Smooth muscle cell (in vitro differentiated cells): ENCODE data around the gene TM2D1. TPM values are rescaled to one million over a fixed set of nuclear protein-coding genes. Genes with fewer than 3 reads are reported as not detected.
"Not testable (repeated sequence)": the region's sequence is repeated elsewhere in the genome, so short reads cannot be mapped to it uniquely, and the experiment has no call there.

Experiments
- DNase-seq: peaks from one replicate; lab custom pipeline; 2025; ENCODE audit not compliant: unreplicated experiment; lab: John Stamatoyannopoulos, UW
- H2AFZ ChIP-seq: fragments of 200-600 bp; sonication (generic); 2 replicates; pipeline ENCODE4 v1.6.0; 2016; ENCODE audit warnings: antibody characterized with exemption, low read depth, mild to moderate bottlenecking
- H3F3A ChIP-seq: fragments of 200-600 bp; sonication (generic); 2 replicates; pipeline ENCODE4 v1.6.0; 2017; ENCODE audit warnings: antibody characterized with exemption, low read depth
- H3K27ac ChIP-seq: fragments of 200-600 bp; sonication (generic); 2 replicates; pipeline ENCODE4 v1.5.1; 2016; ENCODE audit warnings: low read depth, mild to moderate bottlenecking
- H3K27me3 ChIP-seq: fragments of 200-600 bp; sonication (generic); 2 replicates; pipeline ENCODE4 v1.6.1; 2016; ENCODE audit warnings: low read depth, mild to moderate bottlenecking
- H3K36me3 ChIP-seq: fragments of 200-600 bp; sonication (generic); 2 replicates; pipeline ENCODE4 v1.5.1; 2016; ENCODE audit warnings: low read depth
- H3K4me1 ChIP-seq: fragments of 200-600 bp; sonication (generic); 2 replicates; pipeline ENCODE4 v1.5.1; 2016; ENCODE audit warnings: low read depth
- H3K4me2 ChIP-seq: fragments of 200-600 bp; sonication (generic); 2 replicates; pipeline ENCODE4 v1.6.0; 2016; ENCODE audit warnings: mild to moderate bottlenecking
- H3K4me3 ChIP-seq: fragments of 200-600 bp; sonication (generic); 2 replicates; pipeline ENCODE4 v1.5.1; 2016; ENCODE audit warnings: mild to moderate bottlenecking
- H3K79me2 ChIP-seq: fragments of 200-600 bp; sonication (generic); 2 replicates; pipeline ENCODE4 v1.6.0; 2016; ENCODE audit warnings: low read depth, mild to moderate bottlenecking
- H3K9ac ChIP-seq: fragments of 200-600 bp; sonication (generic); 2 replicates; pipeline ENCODE4 v1.6.0; 2016; ENCODE audit warnings: low read depth
- H3K9me3 ChIP-seq: fragments of 200-600 bp; sonication (generic); replicated peaks from 2 replicates; pipeline ENCODE4 v1.5.1; 2016; ENCODE audit warnings: low read depth
- H4K20me1 ChIP-seq: fragments of 200-600 bp; sonication (generic); 2 replicates; pipeline ENCODE4 v1.6.0; 2016; ENCODE audit warnings: low read depth
- WGBS: methylation state at CpG from one replicate; pipeline ENCODE4 v1.1.7; 2016; ENCODE audit warnings: low lambda C conversion rate; 5-methylcytosine and 5-hydroxymethylcytosine counted together
- polyA plus RNA-seq: library from polyadenylated mRNA; unstranded; fragments of >200 nt; fragmentation: Nextera tagmentation; extraction: Ambion mirVana; gene quantifications from 2 replicates; pipeline ENCODE4 v1.2.1, GENCODE V29; 2016
- total RNA-seq: library from RNA; depleted of rRNA; stranded (reverse); fragments of >200 nt; gene quantifications from 2 replicates; pipeline ENCODE4 v1.2.3, GENCODE V29; 2014
- TF ChIP-seq, protein P1 (sequence below): fragments of 200-600 bp; sonication (generic); IDR thresholded peaks from 2 replicates; pipeline ENCODE4 v1.5.1; 2017; ENCODE audit warnings: borderline replicate concordance, mild to moderate bottlenecking, antibody characterized with exemption; ENCODE audit not compliant: insufficient read depth, poor library complexity, severe bottlenecking

The TM2D1 gene
- total and polyA plus RNA-seq, 2 experiments from 2014 or later, result 74.1 to 107 TPM

DNA sequence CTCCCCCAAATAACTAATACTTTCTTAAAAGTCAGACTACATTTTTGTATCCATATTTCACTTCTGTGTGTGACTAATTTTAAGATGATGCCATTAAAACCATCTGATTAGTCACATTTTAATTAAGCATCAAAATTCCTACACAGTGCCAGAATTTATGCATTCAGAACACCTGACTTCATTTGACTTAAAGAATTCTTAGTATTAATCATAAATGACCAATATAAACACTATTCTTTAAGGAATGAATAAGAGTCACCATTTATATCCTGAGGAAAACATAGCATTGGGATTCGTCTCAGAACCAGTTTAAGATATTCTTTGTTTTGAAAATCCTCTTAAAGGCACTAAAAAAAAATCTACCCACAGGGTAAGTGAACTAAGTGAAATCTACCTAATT lies 37.0 kb downstream of the TM2D1 start:
- Histone ChIP-seq H3K9ac (no peak overlapping the region), H3K4me3 (no peak overlapping the region), H2AFZ (no peak overlapping the region), H3K9me3 (no peaks in the 10 kb centered on the region), H3K36me3 (no peaks in the 10 kb centered on the region), H4K20me1 (peaks cover 5% of the 10 kb centered on the region), H3K79me2 (no peaks in the 10 kb centered on the region), H3K4me1 (no peaks in the 10 kb centered on the region), H3K27me3 (no peaks in the 10 kb centered on the region), H3K4me2 (no peak overlapping the region), H3K27ac (no peak overlapping the region), H3F3A (no peaks in the 10 kb centered on the region)
- no peak for DNase-seq
- 97% methylated on average over 1 of the region's 1 CpG for WGBS
- TF ChIP-seq, protein P1, sequence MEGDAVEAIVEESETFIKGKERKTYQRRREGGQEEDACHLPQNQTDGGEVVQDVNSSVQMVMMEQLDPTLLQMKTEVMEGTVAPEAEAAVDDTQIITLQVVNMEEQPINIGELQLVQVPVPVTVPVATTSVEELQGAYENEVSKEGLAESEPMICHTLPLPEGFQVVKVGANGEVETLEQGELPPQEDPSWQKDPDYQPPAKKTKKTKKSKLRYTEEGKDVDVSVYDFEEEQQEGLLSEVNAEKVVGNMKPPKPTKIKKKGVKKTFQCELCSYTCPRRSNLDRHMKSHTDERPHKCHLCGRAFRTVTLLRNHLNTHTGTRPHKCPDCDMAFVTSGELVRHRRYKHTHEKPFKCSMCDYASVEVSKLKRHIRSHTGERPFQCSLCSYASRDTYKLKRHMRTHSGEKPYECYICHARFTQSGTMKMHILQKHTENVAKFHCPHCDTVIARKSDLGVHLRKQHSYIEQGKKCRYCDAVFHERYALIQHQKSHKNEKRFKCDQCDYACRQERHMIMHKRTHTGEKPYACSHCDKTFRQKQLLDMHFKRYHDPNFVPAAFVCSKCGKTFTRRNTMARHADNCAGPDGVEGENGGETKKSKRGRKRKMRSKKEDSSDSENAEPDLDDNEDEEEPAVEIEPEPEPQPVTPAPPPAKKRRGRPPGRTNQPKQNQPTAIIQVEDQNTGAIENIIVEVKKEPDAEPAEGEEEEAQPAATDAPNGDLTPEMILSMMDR, result no peak

DNA sequence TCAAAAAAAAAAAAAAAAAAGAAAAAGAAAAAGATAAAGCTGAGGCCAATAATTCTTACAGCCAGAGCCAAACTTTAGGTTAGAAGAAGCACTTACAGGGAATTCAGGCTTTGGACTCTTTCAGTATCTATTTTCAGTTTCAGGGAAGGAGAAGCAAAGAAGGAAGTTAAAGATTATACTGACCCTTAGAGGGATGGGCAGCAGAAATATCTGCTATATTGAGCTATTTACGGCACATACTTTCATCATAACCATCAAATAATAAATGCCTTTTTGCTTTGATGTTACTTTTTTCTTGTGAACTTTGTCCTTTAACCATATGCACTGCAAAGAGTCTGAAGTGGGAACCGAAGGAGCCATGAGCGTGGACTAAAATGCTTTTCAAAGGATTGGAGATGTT lies 42.0 kb downstream of the TM2D1 start:
- H3K36me3 ChIP-seq, result no peaks in the 10 kb centered on the region
- H3K4me2 ChIP-seq, result no peak overlapping the region
- no peaks in the 10 kb centered on the region for H4K20me1 ChIP-seq
- WGBS, result 99% methylated on average over 3 of the region's 3 CpGs
- H3K27ac ChIP-seq, result no peak overlapping the region
- H3K4me3 ChIP-seq, result no peak overlapping the region
- H2AFZ ChIP-seq, result no peak overlapping the region
- TF ChIP-seq, protein P1, result no peak
- DNase-seq, result no peak
- H3K9me3 ChIP-seq, result no peaks in the 10 kb centered on the region
- H3K9ac ChIP-seq, result no peak overlapping the region
- no peaks in the 10 kb centered on the region for H3K4me1 ChIP-seq
- no peaks in the 10 kb centered on the region for H3F3A ChIP-seq
- no peaks in the 10 kb centered on the region for H3K27me3 ChIP-seq
- H3K79me2 ChIP-seq, result no peaks in the 10 kb centered on the region

DNA sequence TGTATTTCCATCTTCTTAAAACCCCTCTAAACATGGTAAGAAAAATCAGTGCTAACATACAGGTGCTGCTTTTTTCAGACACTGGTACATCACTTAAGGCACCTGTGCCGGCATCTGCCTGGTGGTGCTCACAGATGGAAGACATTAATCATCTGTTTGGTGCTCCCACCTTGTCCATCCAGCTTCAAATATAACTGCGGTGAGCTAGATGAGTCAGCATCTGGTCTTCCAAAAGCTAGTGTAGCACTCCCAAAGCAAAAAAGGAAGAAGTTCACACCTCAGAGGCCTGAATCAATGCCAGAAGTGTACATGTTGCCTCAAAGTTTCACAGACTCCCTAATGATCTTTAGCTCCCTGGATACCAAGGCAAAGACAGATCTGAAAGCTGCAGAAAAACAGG lies 44.4 kb downstream of the TM2D1 start:
- no peak overlapping the region for H3K27ac ChIP-seq
- 93% methylated on average over 2 of the region's 2 CpGs for WGBS
- H3K9me3 ChIP-seq, result no peaks in the 10 kb centered on the region
- TF ChIP-seq, protein P1, result no peak
- no peaks in the 10 kb centered on the region for H4K20me1 ChIP-seq
- no peaks in the 10 kb centered on the region for H3K27me3 ChIP-seq
- no peak overlapping the region for H3K4me2 ChIP-seq
- no peaks in the 10 kb centered on the region for H3K4me1 ChIP-seq
- H2AFZ ChIP-seq, result no peak overlapping the region
- H3K4me3 ChIP-seq, result no peak overlapping the region
- H3K36me3 ChIP-seq, result no peaks in the 10 kb centered on the region
- no peaks in the 10 kb centered on the region for H3F3A ChIP-seq
- H3K79me2 ChIP-seq, result no peaks in the 10 kb centered on the region
- DNase-seq, result no peak
- H3K9ac ChIP-seq, result no peak overlapping the region

DNA sequence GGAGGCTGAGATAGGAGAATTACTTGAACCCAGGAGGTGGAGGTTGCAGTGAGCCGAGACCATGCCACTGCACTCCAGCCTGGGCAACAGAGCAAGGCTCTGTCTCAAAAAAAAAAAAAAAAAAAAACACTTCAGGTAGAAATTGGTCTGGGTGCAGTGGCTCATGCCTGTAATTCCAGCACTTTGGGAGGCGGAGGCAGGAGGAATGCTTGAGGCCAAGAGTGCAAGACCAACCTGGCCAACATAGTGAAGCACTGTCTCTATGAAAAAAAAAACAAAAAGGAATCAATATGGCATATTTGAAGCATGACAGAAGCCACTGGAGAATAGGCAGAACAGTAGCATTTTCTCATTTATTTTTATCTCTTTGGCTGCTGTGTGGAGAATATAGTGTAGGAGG lies 48.1 kb downstream of the TM2D1 start:
- not testable (repeated sequence) for H3F3A ChIP-seq, H3K4me3 ChIP-seq, H3K4me1 ChIP-seq, H3K27ac ChIP-seq, H4K20me1 ChIP-seq, H3K36me3 ChIP-seq, H3K79me2 ChIP-seq, H3K27me3 ChIP-seq, H3K9me3 ChIP-seq, H3K4me2 ChIP-seq, DNase-seq, H2AFZ ChIP-seq, H3K9ac ChIP-seq
- WGBS, result 95% methylated on average over 2 of the region's 2 CpGs
